ENCODE data around the gene CRIP1.

CRIP1 gene

DNA sequence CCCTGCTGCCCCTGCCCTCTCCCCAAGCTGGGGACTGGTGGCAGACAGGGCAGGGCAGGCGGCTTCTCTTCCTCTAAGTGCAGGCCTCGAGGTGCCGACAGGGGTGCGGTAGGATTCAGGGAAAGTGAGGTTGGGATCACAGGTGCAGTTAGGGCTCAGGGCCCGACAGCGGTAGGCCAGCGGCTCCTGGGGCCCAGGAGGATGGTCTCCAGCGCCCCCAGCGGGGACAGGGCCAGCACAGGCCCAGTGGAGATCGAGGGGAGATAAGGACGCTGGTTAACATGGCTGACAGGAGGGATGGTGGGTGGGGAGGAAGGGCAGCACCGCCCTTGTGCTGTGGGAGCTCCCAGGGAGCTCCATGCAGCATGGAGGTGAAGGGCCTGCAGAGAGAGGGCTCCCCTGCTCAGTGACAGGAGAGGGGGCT, 935 bp upstream of the CRIP1 start:
- H3K9ac ChIP-seq (ENCODE audit: insufficient read length, low read depth): peak overlapping the region; percentile 70
- no peaks in the 10 kb centered on the region for H3K9me3 ChIP-seq (ENCODE audit: insufficient read depth, low read length)
- no peak for DNase-seq (ENCODE audit: low read depth, low spot score)
- no peak for TF ChIP-seq ZNF274 (IDR thresholded peaks at IDR 0.05; ENCODE audit: low read depth, low read length)
- peak; percentile 61 for TF ChIP-seq YY1 (IDR thresholded peaks at IDR 0.05; ENCODE audit: insufficient read depth, insufficient read length)
- TF ChIP-seq SUZ12 (IDR thresholded peaks at IDR 0.05; ENCODE audit: extremely low read depth, insufficient read depth, insufficient read length): no peak
- H3K36me3 ChIP-seq (ENCODE audit: insufficient read depth, insufficient read length, low read length): peaks cover 5% of the 10 kb centered on the region
- peak overlapping the region; percentile 54 for H3K4me3 ChIP-seq (ENCODE audit: insufficient read length, low read depth)
- peaks cover 38% of the 10 kb centered on the region for H3K4me1 ChIP-seq (ENCODE audit: insufficient read depth, insufficient read length)
- peaks cover 20% of the 10 kb centered on the region for H3K27me3 ChIP-seq (ENCODE audit: insufficient read depth, insufficient read length)

DNA sequence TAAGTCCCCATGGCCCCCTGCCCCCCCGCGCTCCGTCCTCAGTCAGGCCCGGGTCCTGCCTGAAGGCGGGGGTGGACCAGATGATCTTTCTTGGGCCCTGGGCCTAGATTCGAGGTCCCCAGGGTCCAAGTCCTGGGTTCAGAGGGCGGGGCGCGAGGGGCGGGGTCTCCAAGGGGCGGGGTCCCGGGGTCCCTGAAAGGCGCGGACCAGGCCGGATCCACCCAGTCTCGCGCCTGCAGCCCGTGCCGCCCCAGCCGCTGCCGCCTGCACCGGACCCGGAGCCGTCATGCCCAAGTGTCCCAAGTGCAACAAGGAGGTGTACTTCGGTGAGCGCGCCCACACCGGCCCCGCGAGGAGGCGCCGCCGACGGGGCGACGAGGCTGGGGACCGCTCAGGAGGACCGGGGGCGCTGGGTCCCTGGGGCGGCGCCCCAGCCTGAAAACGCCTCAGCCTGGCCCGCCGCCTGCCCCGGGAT, 325 bp downstream of the CRIP1 start:
- Histone ChIP-seq H3K4me1 (ENCODE audit: insufficient read depth, insufficient read length) (peaks cover 36% of the 10 kb centered on the region), H3K4me3 (ENCODE audit: insufficient read length, low read depth) (peak overlapping the region; percentile 54), H3K9me3 (ENCODE audit: insufficient read depth, low read length) (no peaks in the 10 kb centered on the region), H3K9ac (ENCODE audit: insufficient read length, low read depth) (peak overlapping the region; percentile 85), H3K36me3 (ENCODE audit: insufficient read depth, insufficient read length, low read length) (peaks cover 8% of the 10 kb centered on the region), H3K27me3 (ENCODE audit: insufficient read depth, insufficient read length) (peaks cover 20% of the 10 kb centered on the region)
- no peak for DNase-seq (ENCODE audit: low read depth, low spot score)
- TF ChIP-seq ZNF274 (IDR thresholded peaks at IDR 0.05; ENCODE audit: low read depth, low read length): no peak
- no peak for TF ChIP-seq YY1 (IDR thresholded peaks at IDR 0.05; ENCODE audit: insufficient read depth, insufficient read length)
- no peak for TF ChIP-seq SUZ12 (IDR thresholded peaks at IDR 0.05; ENCODE audit: extremely low read depth, insufficient read depth, insufficient read length)

DNA sequence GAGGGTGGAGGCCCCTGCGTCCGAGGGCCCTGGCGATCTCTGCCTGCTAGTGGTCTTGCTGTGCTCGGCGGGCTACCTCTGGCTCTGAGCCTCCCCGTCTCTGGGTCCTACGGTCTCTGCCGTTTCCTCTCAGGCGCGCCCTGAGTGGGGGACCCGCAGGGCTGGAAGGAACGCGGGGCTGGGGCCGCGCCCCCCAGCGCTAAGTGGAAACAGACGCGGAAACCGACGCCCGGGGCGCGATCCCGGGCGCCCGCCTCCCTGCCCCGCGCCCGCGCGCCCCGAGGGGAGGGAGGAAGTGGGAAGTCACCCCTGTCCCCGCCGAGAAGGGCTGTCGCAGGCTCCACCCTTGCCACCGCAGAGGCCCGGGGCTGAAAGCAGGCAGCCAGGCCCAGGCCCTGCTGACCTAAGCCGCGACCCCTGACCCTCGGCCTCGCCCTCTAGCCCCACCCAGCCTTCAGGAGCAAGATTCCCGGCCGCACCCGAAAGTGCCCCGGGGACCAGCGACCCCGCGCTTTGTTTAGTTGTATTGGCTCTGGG, 831 bp downstream of the CRIP1 start:
- Histone ChIP-seq H3K9ac (ENCODE audit: insufficient read length, low read depth) (peak overlapping the region; percentile 85), H3K9me3 (ENCODE audit: insufficient read depth, low read length) (no peaks in the 10 kb centered on the region), H3K4me1 (ENCODE audit: insufficient read depth, insufficient read length) (peaks cover 34% of the 10 kb centered on the region), H3K36me3 (ENCODE audit: insufficient read depth, insufficient read length, low read length) (peaks cover 13% of the 10 kb centered on the region), H3K4me3 (ENCODE audit: insufficient read length, low read depth) (peak overlapping the region; percentile 54), H3K27me3 (ENCODE audit: insufficient read depth, insufficient read length) (peaks cover 20% of the 10 kb centered on the region)
- TF ChIP-seq SUZ12 (IDR thresholded peaks at IDR 0.05; ENCODE audit: extremely low read depth, insufficient read depth, insufficient read length) (no peak), YY1 (IDR thresholded peaks at IDR 0.05; ENCODE audit: insufficient read depth, insufficient read length) (no peak)
- DNase-seq (ENCODE audit: low read depth, low spot score): no peak

DNA sequence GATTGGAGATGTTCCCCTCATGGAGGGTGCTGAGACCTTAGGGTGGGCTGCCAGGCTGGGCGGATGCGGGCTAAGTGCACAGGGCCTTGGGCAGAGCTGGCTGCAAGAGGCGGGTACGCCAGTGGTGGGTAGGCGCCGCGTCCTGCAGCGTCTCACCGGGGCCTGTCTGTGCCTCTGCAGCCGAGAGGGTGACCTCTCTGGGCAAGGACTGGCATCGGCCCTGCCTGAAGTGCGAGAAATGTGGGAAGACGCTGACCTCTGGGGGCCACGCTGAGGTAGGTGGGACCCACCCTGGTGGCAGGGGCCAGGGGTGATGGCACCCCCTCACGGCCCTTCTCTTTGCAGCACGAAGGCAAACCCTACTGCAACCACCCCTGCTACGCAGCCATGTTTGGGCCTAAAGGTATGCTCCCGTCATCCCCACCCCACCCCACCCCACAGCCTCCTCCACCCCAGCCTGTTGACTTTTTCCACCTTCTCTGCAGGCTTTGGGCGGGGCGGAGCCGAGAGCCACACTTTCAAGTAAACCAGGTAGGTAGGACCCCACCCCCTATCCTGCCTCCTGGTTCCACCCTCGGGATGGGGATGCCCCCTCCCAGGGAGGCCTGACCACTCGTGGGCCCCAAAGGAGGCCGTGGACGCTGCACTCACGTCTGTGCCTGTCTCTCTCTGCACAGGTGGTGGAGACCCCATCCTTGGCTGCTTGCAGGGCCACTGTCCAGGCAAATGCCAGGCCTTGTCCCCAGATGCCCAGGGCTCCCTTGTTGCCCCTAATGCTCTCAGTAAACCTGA, 1.5 kb downstream of the CRIP1 start:
- H3K4me3 ChIP-seq (ENCODE audit: insufficient read length, low read depth): peak overlapping the region; percentile 54
- peaks cover 19% of the 10 kb centered on the region for H3K36me3 ChIP-seq (ENCODE audit: insufficient read depth, insufficient read length, low read length)
- H3K9ac ChIP-seq (ENCODE audit: insufficient read length, low read depth): peak overlapping the region; percentile 85
- TF ChIP-seq YY1 (IDR thresholded peaks at IDR 0.05; ENCODE audit: insufficient read depth, insufficient read length) (no peak), SUZ12 (IDR thresholded peaks at IDR 0.05; ENCODE audit: extremely low read depth, insufficient read depth, insufficient read length) (no peak), ZNF274 (IDR thresholded peaks at IDR 0.05; ENCODE audit: low read depth, low read length) (no peak)
- peaks cover 32% of the 10 kb centered on the region for H3K4me1 ChIP-seq (ENCODE audit: insufficient read depth, insufficient read length)
- no peaks in the 10 kb centered on the region for H3K9me3 ChIP-seq (ENCODE audit: insufficient read depth, low read length)
- DNase-seq (ENCODE audit: low read depth, low spot score): no peak
- peaks cover 20% of the 10 kb centered on the region for H3K27me3 ChIP-seq (ENCODE audit: insufficient read depth, insufficient read length)

DNA sequence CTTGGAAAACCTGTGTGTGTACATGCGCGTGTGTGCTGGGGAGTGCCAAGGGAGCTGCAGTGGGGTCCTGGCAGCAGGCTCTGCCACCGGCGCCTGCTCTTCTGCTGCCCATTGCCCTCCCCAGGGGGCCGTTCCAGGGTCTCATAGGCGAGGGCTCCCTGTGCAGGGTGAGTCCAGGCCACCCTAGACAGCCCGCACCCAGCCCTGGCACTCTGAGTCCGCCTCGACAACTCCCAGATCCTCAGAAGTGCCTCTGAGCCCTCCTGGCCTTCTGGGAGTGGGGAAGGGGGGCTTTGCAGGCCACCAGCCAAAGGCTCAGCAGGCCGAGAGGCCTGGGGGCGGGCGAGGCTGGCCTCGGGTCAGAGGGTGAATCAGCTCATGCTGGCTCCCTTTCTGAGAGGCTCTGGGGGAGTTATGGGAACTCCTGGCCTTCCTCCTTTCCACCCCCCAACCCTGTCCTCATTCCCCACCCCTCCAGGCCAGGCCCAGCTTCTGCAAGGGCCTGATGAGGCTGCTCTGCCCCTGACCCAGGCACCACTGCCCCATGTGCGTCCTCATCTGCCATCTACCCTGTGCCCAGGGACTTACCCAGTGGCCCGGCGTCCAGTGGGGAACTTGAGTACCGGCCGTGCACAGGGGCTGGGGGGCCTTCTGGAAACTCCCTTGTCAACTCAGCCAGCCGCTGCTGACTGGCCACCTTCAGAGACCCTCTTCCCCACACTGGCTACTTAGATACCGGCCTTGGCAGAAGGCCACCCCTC, 2.3 kb downstream of the CRIP1 start:
- H3K4me3 ChIP-seq (ENCODE audit: insufficient read length, low read depth): peak overlapping the region; percentile 11
- DNase-seq (ENCODE audit: low read depth, low spot score): no peak
- peak overlapping the region; percentile 70 for H3K9ac ChIP-seq (ENCODE audit: insufficient read length, low read depth)
- peaks cover 25% of the 10 kb centered on the region for H3K36me3 ChIP-seq (ENCODE audit: insufficient read depth, insufficient read length, low read length)
- peaks cover 20% of the 10 kb centered on the region for H3K27me3 ChIP-seq (ENCODE audit: insufficient read depth, insufficient read length)
- H3K9me3 ChIP-seq (ENCODE audit: insufficient read depth, low read length): no peaks in the 10 kb centered on the region
- H3K4me1 ChIP-seq (ENCODE audit: insufficient read depth, insufficient read length): peaks cover 29% of the 10 kb centered on the region
- TF ChIP-seq SUZ12 (IDR thresholded peaks at IDR 0.05; ENCODE audit: extremely low read depth, insufficient read depth, insufficient read length) (no peak), ZNF274 (IDR thresholded peaks at IDR 0.05; ENCODE audit: low read depth, low read length) (no peak), YY1 (IDR thresholded peaks at IDR 0.05; ENCODE audit: insufficient read depth, insufficient read length) (no peak)

DNA sequence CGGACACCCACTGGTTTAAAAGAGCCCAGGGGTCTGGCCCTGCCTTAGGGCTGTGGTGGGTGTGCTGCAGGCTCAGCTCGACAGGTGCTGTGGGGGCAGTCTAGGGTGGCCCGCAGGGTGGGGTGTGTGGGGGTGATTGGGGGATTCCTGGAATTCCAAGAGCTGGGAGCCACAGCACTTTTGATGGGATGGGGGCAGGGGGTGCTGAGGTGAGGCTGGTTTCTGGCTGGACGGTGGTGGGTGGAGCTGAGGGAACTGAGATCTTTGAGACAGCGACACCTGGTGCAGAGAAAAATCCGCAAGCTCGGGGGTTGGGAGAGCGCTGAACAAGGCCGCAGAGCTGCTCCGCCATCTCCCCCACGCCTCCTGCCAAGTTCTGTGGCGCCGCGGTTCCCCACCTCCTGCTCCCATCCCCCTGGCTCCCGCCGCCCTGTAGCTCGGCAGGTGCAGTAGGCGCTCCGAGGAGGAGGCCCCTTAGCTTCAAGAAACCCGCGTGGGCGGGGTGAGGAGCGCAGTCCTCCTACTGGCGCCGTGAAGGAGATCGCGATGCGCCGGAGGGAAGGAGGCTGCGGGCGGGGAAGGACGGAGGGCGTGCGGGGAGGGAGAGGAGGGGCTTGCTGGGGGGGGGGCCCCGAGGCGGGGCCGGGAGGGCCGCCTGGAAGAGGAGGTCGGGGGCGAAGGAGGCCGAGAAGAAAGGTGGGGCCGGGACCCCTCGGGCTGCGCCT, 3.0 kb downstream of the CRIP1 start:
- Histone ChIP-seq H3K9me3 (ENCODE audit: insufficient read depth, low read length) (no peaks in the 10 kb centered on the region), H3K4me1 (ENCODE audit: insufficient read depth, insufficient read length) (peaks cover 28% of the 10 kb centered on the region), H3K4me3 (ENCODE audit: insufficient read length, low read depth) (peak overlapping the region; percentile 63), H3K36me3 (ENCODE audit: insufficient read depth, insufficient read length, low read length) (peaks cover 32% of the 10 kb centered on the region), H3K27me3 (ENCODE audit: insufficient read depth, insufficient read length) (peaks cover 18% of the 10 kb centered on the region), H3K9ac (ENCODE audit: insufficient read length, low read depth) (peak overlapping the region; percentile 92)
- DNase-seq (ENCODE audit: low read depth, low spot score): peak; percentile 77
- no peak for TF ChIP-seq ZNF274 (IDR thresholded peaks at IDR 0.05; ENCODE audit: low read depth, low read length)

Measured in NT2/D1 (cell line).